Heart right ventricle (tissue), 16 donors: ENCODE data around the gene ZNF25. TPM values are rescaled to one million over a fixed set of nuclear protein-coding genes. Genes with fewer than 3 reads are reported as not detected.

Experiments used
- ATAC-seq, 8 donors: fragments of 200-7000 bp; cut with Tn5 transposase; one replicate each; pipeline ENCODE4 v1.9.1; 2020; ENCODE audit warnings: mild to moderate bottlenecking in 8 of 8, moderate library complexity in 8 of 8, moderate number of reproducible peaks in 1 of 8
- DNase-seq, 2 donors: peaks; one replicate each; pipeline ENCODE4 v3.0.0-alpha.2; 2020
- H3K27ac ChIP-seq, 10 donors: fragments of 200-600 bp; sonication (generic) in 2 of 10; one replicate each; pipeline versions ENCODE4 v1.5.0 to v1.8.0; 2020 to 2022; ENCODE audit warnings: mild to moderate bottlenecking in 3 of 10
- H3K27me3 ChIP-seq, 7 donors: fragments of 200-600 bp; one replicate each; pipeline ENCODE4 v1.8.0; 2021 to 2022; ENCODE audit warnings: mild to moderate bottlenecking in 2 of 7
- H3K36me3 ChIP-seq, 9 donors: fragments of 200-600 bp; sonication (generic) in 1 of 9; one replicate each; pipeline versions ENCODE4 v1.5.0 to v1.8.0; 2020 to 2022; ENCODE audit warnings: mild to moderate bottlenecking in 2 of 9
- H3K4me1 ChIP-seq, 9 donors: fragments of 200-600 bp; sonication (generic) in 1 of 9; one replicate each; pipeline versions ENCODE4 v1.5.0 to v1.8.0; 2020 to 2022; ENCODE audit warnings: mild to moderate bottlenecking in 4 of 9
- H3K4me3 ChIP-seq, 10 donors: fragments of 200-600 bp; sonication (generic) in 2 of 10; one replicate each; pipeline versions ENCODE4 v1.5.0 to v1.8.0; 2020 to 2022; ENCODE audit warnings: mild to moderate bottlenecking in 7 of 10, moderate library complexity in 2 of 10
- H3K9me3 ChIP-seq, 11 donors: fragments of 200-600 bp in 10 of 11; sonication (generic) in 2 of 11; one replicate each; pipeline versions ENCODE4 v1.5.0 to v1.8.0; 2013 to 2022; ENCODE audit warnings: mild to moderate bottlenecking in 2 of 11, control low read depth in 1 of 11, moderate library complexity in 1 of 11
- CTCF ChIP-seq, 9 donors: fragments of 200-600 bp; sonication (generic) in 2 of 9; IDR thresholded peaks; one replicate each; pipeline versions ENCODE4 v1.5.0 to v1.8.0; 2021 to 2022; ENCODE audit warnings: antibody characterized with exemption in 9 of 9, mild to moderate bottlenecking in 5 of 9, moderate library complexity in 1 of 9
- WGBS, 2 donors: extraction: QIAGEN DNeasy Blood & Tissue Kit; methylation state at CpG; one replicate each; pipeline ENCODE4 v1.1.7; 2013; ENCODE audit warnings: inconsistent platforms in 1 of 2; 5-methylcytosine and 5-hydroxymethylcytosine counted together
- intact Hi-C, 10 donors: fragments of 100-400 bp; cut with DNase I; formaldehyde crosslinking; loops; one replicate each; pipeline versions ENCODE4 v1.11.1 to v1.14.2; 2022
- polyA plus RNA-seq, 2 donors: library from polyadenylated mRNA; stranded (reverse); fragments of 200-250 nt; gene quantifications; one replicate each; pipeline ENCODE4 v1.2.3, GENCODE V29; 2013
- total RNA-seq, 10 donors: library from RNA; stranded (reverse); fragmentation: NEBNext Ultra II Directional in 3 of 10; extraction: Animal tissue kit (Norgen Biotek cat#: 25700) in 3 of 10; gene quantifications; one replicate each; pipeline versions ENCODE4 v1.2.1 to v1.2.4, GENCODE V29; 2021 to 2023
- donor health status: Arrhythmogenic right ventricular cardiomyopathy.
- donor health status: ischemic (EF 13 %, LVEDD 7.1; RV severe dilation, severe dysfunction).
- donor health status: healthy with polysubstance abuse.
- donor health status: DM: no; HTN: yes; CAD: no.
- donor health status: DM: no; HTN: no; CAD: no.
- donor health status: ischemic (EF 25% LVEDD 6.9; RV normal size, moderate dysfunction).
- donor health status: ischemic (EF 25% LVEDD 5.7; RV mildly dilated, moderate dysfunction).
- donor health status: healthy.
- donor health status: DM: yes; HTN: yes; CAD: no.
- donor health status: Ischemic cardiomyopathy.
- donor health status: ischemic (EF 35%, LVEDD 5.7; RV mildly dilated, moderate dysfunction).
- donor health status: nonischemic (EF 11% LVEDD 7.7; RV severe dilation, severe dysfunction).
- donor health status: DM: yes; HTN: yes; CAD: no.
- donor health status: PGD.
- donor health status: ischemic (EF 29% LVEDD 5.4; RV normal size, mild dysfunction).
- donor health status: nonischemic (EF 23%, LVEDD 6.1; RV moderate dilation, normal function).

ZNF25 gene
- total and polyA plus RNA-seq, 12 donors = 4.1 to 22.9 (median 18.9) TPM

- intact Hi-C loops = no loop called here
- H3K4me3 ChIP-seq = no peak overlapping the region
- 72 to 76% methylated on average over 2 of the region's 2 CpGs for WGBS, 2 donors
- no peaks in the 10 kb centered on the region for H3K4me1 ChIP-seq
- H3K9me3 ChIP-seq = peaks cover 0 to 20% (median 4%) of the 10 kb centered on the region in 11 donors
- DNase-seq = no peak
- H3K27ac ChIP-seq = no peak overlapping the region
- H3K27me3 ChIP-seq = no peaks in the 10 kb centered on the region
- no peak for ATAC-seq
- peaks cover 0 to 73% (median 42%) of the 10 kb centered on the region in 9 donors for H3K36me3 ChIP-seq
- no peak for TF ChIP-seq CTCF (IDR thresholded peaks at IDR 0.05)
These were observed 15.8 kb downstream of the ZNF25 start for GRCh38 chr10:37960591-37961137.

GRCh38 chr10:37957841-37958240 is 18.6 kb downstream of the ZNF25 start:
- 91 to 96% methylated on average over 2 of the region's 2 CpGs for WGBS, 2 donors
- no peak overlapping the region for H3K4me3 ChIP-seq
- intact Hi-C loops = no loop called here
- no peak for TF ChIP-seq CTCF (IDR thresholded peaks at IDR 0.05)
- no peak for DNase-seq
- no peak for ATAC-seq
- peaks cover 0 to 76% (median 57%) of the 10 kb centered on the region in 9 donors for H3K36me3 ChIP-seq
- H3K27me3 ChIP-seq = no peaks in the 10 kb centered on the region
- no peaks in the 10 kb centered on the region for H3K4me1 ChIP-seq
- H3K27ac ChIP-seq = no peak overlapping the region
- H3K9me3 ChIP-seq = peaks cover 0 to 4% (median 0%) of the 10 kb centered on the region in 11 donors

- peaks cover 3 to 97% (median 64%) of the 10 kb centered on the region in 9 donors for H3K36me3 ChIP-seq
- intact Hi-C loops = no loop called here
- no peak overlapping the region for H3K27ac ChIP-seq
- DNase-seq (no peak), ATAC-seq (no peak)
- TF ChIP-seq CTCF (IDR thresholded peaks at IDR 0.05) = no peak
- no peak overlapping the region for H3K4me3 ChIP-seq
- H3K4me1 ChIP-seq = no peaks in the 10 kb centered on the region
- H3K9me3 ChIP-seq = peaks cover 0 to 10% (median 0%) of the 10 kb centered on the region in 11 donors
- 87 to 95% methylated on average over 3 of the region's 3 CpGs for WGBS, 2 donors
- H3K27me3 ChIP-seq = no peaks in the 10 kb centered on the region
These were observed 23.5 kb downstream of the ZNF25 start for GRCh38 chr10:37952926-37953325.

DNA sequence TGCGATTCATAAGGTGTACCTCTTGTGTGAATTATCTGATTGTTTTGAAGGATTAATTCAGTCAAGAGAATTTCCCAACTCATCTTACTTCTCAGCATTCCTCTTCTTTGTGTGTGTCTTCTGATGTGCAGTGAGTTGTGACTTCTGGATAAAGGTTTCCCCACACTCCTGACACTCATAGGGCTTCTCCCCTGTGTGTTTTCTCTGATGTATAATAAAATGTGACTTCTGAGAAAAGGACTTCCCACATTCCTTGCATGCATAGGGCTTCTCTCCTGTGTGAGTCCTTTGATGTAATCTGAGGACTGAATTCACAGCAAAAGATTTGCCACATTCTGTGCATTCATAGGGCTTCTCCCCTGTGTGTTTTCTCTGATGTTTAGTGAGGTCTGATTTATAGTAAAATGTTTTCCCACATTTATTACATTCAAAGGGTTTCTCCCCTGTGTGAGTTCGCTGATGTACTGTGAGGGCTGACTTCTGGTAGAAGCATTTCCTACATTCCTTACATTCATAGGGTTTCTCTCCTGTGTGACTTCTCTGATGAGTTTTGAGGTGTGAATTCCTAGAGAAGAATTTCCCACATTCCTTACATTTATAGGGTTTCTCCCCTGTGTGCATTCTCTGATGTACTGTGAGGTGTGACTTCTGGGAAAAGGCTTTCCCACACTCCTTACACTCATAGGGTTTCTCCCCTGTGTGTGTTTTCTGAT is 24.2 kb downstream of the ZNF25 start:
- no peak for ATAC-seq
- DNase-seq = no peak
- Histone ChIP-seq H3K4me1 (no peaks in the 10 kb centered on the region), H3K36me3 (peaks cover 3 to 92% (median 58%) of the 10 kb centered on the region in 9 donors), H3K4me3 (no peak overlapping the region), H3K9me3 (peaks cover 0 to 10% (median 0%) of the 10 kb centered on the region in 11 donors), H3K27ac (no peak overlapping the region), H3K27me3 (no peaks in the 10 kb centered on the region)
- 84 to 90% methylated on average over 2 of the region's 2 CpGs for WGBS, 2 donors
- TF ChIP-seq CTCF (IDR thresholded peaks at IDR 0.05) = no peak
- intact Hi-C loops = no loop called here
